ENCODE results near the gene PGF. TPM values are rescaled to one million over a fixed set of nuclear protein-coding genes. Genes with fewer than 3 reads are reported as not detected.

The PGF gene
- polyA plus RNA-seq, 1 donor (not counting 4 experiments of a cell fraction or from before 2014, with no cell fraction given), result 16.5 TPM

GRCh38 chr14:74949859-74950573 is 5.4 kb downstream of the PGF start:
- H3K4me2 ChIP-seq (ENCODE audit: control insufficient read depth, extremely low read depth, insufficient read depth, low read depth, low read length), result no peak overlapping the region
- FAIRE-seq (no peak), DNase-seq (ENCODE audit: low read depth, low spot score) (no peak)
- dilution Hi-C loops (cut with MboI; ENCODE audit: extremely low pct_ligation_motif_present, low sequenced_read_pairs), result no loop called here
- H2AFZ ChIP-seq (ENCODE audit: control insufficient read depth, low read length), result no peak overlapping the region
- no peaks in the 10 kb centered on the region for H3K9me3 ChIP-seq (ENCODE audit: control insufficient read depth, low read depth, low read length)
- H3K79me2 ChIP-seq (ENCODE audit: control insufficient read depth, insufficient read depth, low read length), result peaks cover 24% of the 10 kb centered on the region
- H3K27me3 ChIP-seq (ENCODE audit: control insufficient read depth, extremely low read depth, insufficient read depth, low read length), result no peaks in the 10 kb centered on the region
- H3K4me3 ChIP-seq (ENCODE audit: control insufficient read depth in 2 of 3, extremely low read depth in 1 of 3, insufficient read depth in 2 of 3, low read depth in 1 of 3, low read length in 3 of 3), result no peak overlapping the region
- TF ChIP-seq CTCF (optimal IDR thresholded peaks at IDR 0.05 in 1 of 3, IDR thresholded peaks at IDR 0.05 in 1 of 3, conservative IDR thresholded peaks at IDR 0.05 in 1 of 3; ENCODE audit: extremely low read depth in 1 of 3, insufficient read depth in 2 of 3, low read length in 3 of 3) (no peak), EZH2 (IDR thresholded peaks at IDR 0.05; ENCODE audit: low read length) (no peak)
- H4K20me1 ChIP-seq (ENCODE audit: control insufficient read depth, extremely low read depth, insufficient read depth, low read length), result peaks cover 2% of the 10 kb centered on the region
- no peak overlapping the region for H3K27ac ChIP-seq (ENCODE audit: control insufficient read depth, insufficient read depth, low read length)
- H3K9ac ChIP-seq (ENCODE audit: control insufficient read depth, extremely low read depth, insufficient read depth, low read length), result no peak overlapping the region
- H3K4me1 ChIP-seq (ENCODE audit: control insufficient read depth, extremely low read depth, insufficient read depth, low read length), result peaks cover 50% of the 10 kb centered on the region
- peaks cover 18 to 39% of the 10 kb centered on the region in 2 experiments for H3K36me3 ChIP-seq (ENCODE audit: control insufficient read depth in 2 of 2, extremely low read depth in 1 of 2, insufficient read depth in 2 of 2, low read length in 2 of 2)
- no peaks in the 10 kb centered on the region for H3K9me1 ChIP-seq (ENCODE audit: control insufficient read depth, extremely low read depth, insufficient read depth, low read length)

- Histone ChIP-seq H3K4me3 (ENCODE audit: control insufficient read depth in 2 of 3, extremely low read depth in 1 of 3, insufficient read depth in 2 of 3, low read depth in 1 of 3, low read length in 3 of 3) (no peak overlapping the region), H4K20me1 (ENCODE audit: control insufficient read depth, extremely low read depth, insufficient read depth, low read length) (peaks cover 2% of the 10 kb centered on the region), H3K9ac (ENCODE audit: control insufficient read depth, extremely low read depth, insufficient read depth, low read length) (no peak overlapping the region), H3K4me1 (ENCODE audit: control insufficient read depth, extremely low read depth, insufficient read depth, low read length) (peaks cover 47% of the 10 kb centered on the region), H3K4me2 (ENCODE audit: control insufficient read depth, extremely low read depth, insufficient read depth, low read depth, low read length) (no peak overlapping the region), H3K36me3 (ENCODE audit: control insufficient read depth in 2 of 2, extremely low read depth in 1 of 2, insufficient read depth in 2 of 2, low read length in 2 of 2) (peaks cover 19 to 39% of the 10 kb centered on the region in 2 experiments), H3K9me3 (ENCODE audit: control insufficient read depth, low read depth, low read length) (no peaks in the 10 kb centered on the region), H3K79me2 (ENCODE audit: control insufficient read depth, insufficient read depth, low read length) (peaks cover 16% of the 10 kb centered on the region), H2AFZ (ENCODE audit: control insufficient read depth, low read length) (no peak overlapping the region), H3K27ac (ENCODE audit: control insufficient read depth, insufficient read depth, low read length) (no peak overlapping the region), H3K9me1 (ENCODE audit: control insufficient read depth, extremely low read depth, insufficient read depth, low read length) (no peaks in the 10 kb centered on the region), H3K27me3 (ENCODE audit: control insufficient read depth, extremely low read depth, insufficient read depth, low read length) (no peaks in the 10 kb centered on the region)
- TF ChIP-seq EZH2 (IDR thresholded peaks at IDR 0.05; ENCODE audit: low read length) (no peak), CTCF (optimal IDR thresholded peaks at IDR 0.05 in 1 of 3, IDR thresholded peaks at IDR 0.05 in 1 of 3, conservative IDR thresholded peaks at IDR 0.05 in 1 of 3; ENCODE audit: extremely low read depth in 1 of 3, insufficient read depth in 2 of 3, low read length in 3 of 3) (no peak)
- DNase-seq (ENCODE audit: low read depth, low spot score) (no peak), FAIRE-seq (no peak)
- dilution Hi-C loops (cut with MboI; ENCODE audit: extremely low pct_ligation_motif_present, low sequenced_read_pairs), result no loop called here
Measured at GRCh38 chr14:74949191-74949601, 6.2 kb downstream of the PGF start.

Measured in keratinocyte (primary cell).